Suprapubic skin (tissue), 4 donors: ENCODE measurements around the gene CHRD. TPM values are rescaled to one million over a fixed set of nuclear protein-coding genes. Genes with fewer than 3 reads are reported as not detected.
A peak's percentile ranks its signal among the peaks of the same experiment; 100 is the strongest.

ENCODE experiments used
- DNase-seq, 2 donors: peaks; one replicate each; pipeline ENCODE4 v3.0.0-alpha.2; 2019; ENCODE audit warnings: low spot score in 2 of 2
- H3K27ac ChIP-seq: fragments of 200-600 bp; sonication (generic); one replicate; pipeline ENCODE4 v1.5.1; 2019
- H3K27me3 ChIP-seq: fragments of 200-600 bp; sonication (generic); one replicate; pipeline ENCODE4 v1.5.1; 2019
- H3K36me3 ChIP-seq: fragments of 200-600 bp; sonication (generic); one replicate; pipeline ENCODE4 v1.5.1; 2019
- H3K4me1 ChIP-seq: fragments of 200-600 bp; sonication (generic); one replicate; pipeline ENCODE4 v1.5.1; 2019
- H3K4me3 ChIP-seq: fragments of 200-600 bp; sonication (generic); one replicate; pipeline ENCODE4 v1.5.1; 2019; ENCODE audit warnings: mild to moderate bottlenecking
- H3K9me3 ChIP-seq: fragments of 200-600 bp; sonication (generic); one replicate; pipeline ENCODE4 v1.5.1; 2019
- EP300 ChIP-seq: sonication (generic); formaldehyde crosslinking; IDR thresholded peaks from one replicate; pipeline ENCODE4 v1.6.1; 2017; ENCODE audit warnings: antibody characterized with exemption
- POLR2A ChIP-seq, 2 donors: fragments of 450-650 bp; IDR thresholded peaks; one replicate each; pipeline ENCODE4 v1.6.1; 2017; ENCODE audit warnings: antibody characterized with exemption in 2 of 2, mild to moderate bottlenecking in 2 of 2, moderate library complexity in 2 of 2
- POLR2AphosphoS5 ChIP-seq, 3 donors: sonication (generic); formaldehyde crosslinking; IDR thresholded peaks; one replicate each; pipeline ENCODE4 v1.6.1; 2017; ENCODE audit warnings: antibody characterized with exemption in 3 of 3
- WGBS: methylation state at CpG from one replicate; pipeline ENCODE4 v1.1.5; 2018; 5-methylcytosine and 5-hydroxymethylcytosine counted together
- total RNA-seq, 4 donors: library from RNA; depleted of rRNA; stranded (reverse); fragments of >200 nt; gene quantifications; one replicate each; pipeline ENCODE4 v1.1.0, GENCODE V29; 2016
- TF ChIP-seq, protein P1 (sequence below), 2 donors: fragments of 200-600 bp in 1 of 2; fragments of 450-650 bp in 1 of 2; sonication (generic) in 1 of 2; IDR thresholded peaks; one replicate each; pipeline ENCODE4 v1.5.1; 2016 to 2019; ENCODE audit warnings: antibody characterized with exemption in 2 of 2, mild to moderate bottlenecking in 1 of 2, moderate library complexity in 1 of 2

CHRD gene
- total RNA-seq, result 10 to 100 TPM in 1 of 4 donors, 1 to 10 TPM in 3; 1.1 to 10.1 (median 4.2) TPM

DNA sequence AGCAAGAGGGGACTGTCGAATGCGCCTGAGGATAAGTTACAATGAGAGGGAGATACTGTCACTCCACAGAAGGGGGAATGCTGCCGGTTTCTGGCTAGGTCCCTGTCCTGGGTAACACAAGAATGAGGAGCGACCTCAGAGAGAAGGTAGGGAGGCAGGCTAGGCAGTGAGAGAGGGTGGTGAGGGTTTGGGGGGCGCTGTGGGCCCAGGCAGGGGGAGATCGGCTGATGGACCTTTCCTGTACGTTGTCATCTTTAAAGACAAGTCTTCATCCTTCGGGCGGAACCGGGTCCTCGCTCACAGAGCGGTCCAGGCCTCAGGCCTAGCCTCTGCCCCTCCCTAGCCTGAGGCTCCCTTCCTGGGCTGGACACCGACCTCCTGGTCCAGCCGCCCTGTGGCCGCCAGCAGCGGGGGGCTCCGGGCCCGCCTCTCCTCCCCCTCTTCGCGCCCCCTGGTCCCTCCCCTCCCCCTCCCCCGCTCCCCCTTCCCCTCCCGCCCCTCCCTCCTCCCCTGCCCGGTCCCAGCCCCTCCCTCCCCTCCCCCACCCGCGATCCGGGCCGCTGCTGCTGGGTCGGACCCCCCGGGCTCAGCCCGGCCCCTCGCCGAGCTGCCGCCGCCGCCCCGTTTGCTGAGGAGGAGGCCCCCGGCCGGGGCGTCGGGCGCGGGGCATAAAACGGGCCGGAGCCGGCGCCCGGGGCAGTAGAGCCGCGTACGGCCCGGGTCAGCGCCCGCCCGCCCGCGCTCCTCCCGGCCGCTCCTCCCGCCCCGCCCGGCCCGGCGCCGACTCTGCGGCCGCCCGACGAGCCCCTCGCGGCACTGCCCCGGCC lies at the start of gene CHRD:
TSS of gene CHRD (plus strand) at position 697 of the 827 bp plus-strand sequence. CDS start 265 bp downstream, outside the sequence.
- TF ChIP-seq POLR2AphosphoS5 (IDR thresholded peaks at IDR 0.05), result no peak
- TF ChIP-seq EP300, result no peak
- no peak for TF ChIP-seq POLR2A (IDR thresholded peaks at IDR 0.05)
- TF ChIP-seq, protein P1, sequence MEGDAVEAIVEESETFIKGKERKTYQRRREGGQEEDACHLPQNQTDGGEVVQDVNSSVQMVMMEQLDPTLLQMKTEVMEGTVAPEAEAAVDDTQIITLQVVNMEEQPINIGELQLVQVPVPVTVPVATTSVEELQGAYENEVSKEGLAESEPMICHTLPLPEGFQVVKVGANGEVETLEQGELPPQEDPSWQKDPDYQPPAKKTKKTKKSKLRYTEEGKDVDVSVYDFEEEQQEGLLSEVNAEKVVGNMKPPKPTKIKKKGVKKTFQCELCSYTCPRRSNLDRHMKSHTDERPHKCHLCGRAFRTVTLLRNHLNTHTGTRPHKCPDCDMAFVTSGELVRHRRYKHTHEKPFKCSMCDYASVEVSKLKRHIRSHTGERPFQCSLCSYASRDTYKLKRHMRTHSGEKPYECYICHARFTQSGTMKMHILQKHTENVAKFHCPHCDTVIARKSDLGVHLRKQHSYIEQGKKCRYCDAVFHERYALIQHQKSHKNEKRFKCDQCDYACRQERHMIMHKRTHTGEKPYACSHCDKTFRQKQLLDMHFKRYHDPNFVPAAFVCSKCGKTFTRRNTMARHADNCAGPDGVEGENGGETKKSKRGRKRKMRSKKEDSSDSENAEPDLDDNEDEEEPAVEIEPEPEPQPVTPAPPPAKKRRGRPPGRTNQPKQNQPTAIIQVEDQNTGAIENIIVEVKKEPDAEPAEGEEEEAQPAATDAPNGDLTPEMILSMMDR (IDR thresholded peaks at IDR 0.05), result no peak
- no peaks in the 10 kb centered on the region for H3K9me3 ChIP-seq
- peaks cover 33% of the 10 kb centered on the region for H3K27me3 ChIP-seq
- WGBS, result 38% methylated on average over 15 of the region's 71 CpGs
- peak within 1 kb of the TSS; percentile 50 for H3K4me3 ChIP-seq
- no peaks in the 10 kb centered on the region for H3K36me3 ChIP-seq
- H3K27ac ChIP-seq, result peak within 1 kb of the TSS; percentile 77
- peaks cover 24% of the 10 kb centered on the region for H3K4me1 ChIP-seq
- peak; percentile 74 to 77 for DNase-seq

DNA sequence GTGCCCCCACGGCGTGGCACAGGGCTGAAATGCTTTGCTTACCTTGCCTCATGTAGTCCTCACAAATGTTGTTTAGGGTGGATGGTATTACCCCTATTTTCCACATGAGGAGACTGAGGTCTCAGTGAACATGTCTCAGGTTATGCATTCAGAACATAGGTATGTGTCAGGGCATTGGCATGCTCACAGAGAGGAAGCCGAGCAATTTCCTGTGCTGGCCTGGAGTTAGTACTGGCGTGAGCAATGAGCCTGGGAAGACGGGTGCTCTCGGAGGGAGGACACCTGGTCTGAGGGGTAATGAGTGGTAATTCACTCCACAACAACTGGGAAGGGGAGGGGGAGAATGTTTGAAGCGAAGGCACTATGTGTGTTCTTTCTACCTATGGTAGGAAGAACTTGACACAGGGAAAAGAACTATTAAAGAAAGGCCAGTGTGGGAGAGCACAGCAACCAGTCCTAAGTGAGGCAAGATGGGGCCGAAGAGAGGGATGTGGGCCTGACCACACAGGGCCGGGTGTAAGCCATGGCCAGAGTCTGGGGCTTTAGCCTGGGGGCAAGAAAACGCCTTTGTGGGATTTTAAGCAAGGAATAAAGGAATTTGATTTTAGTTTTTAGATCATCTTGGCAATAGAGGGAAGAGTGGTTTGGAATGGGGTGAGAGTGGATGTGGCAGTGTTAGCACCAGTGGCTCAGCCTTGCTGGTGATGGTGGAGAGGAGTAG lies 47.3 kb upstream of the CHRD start:
- peaks cover 75% of the 10 kb centered on the region for H3K36me3 ChIP-seq
- H3K4me1 ChIP-seq, result peaks cover 38% of the 10 kb centered on the region
- H3K27me3 ChIP-seq, result no peaks in the 10 kb centered on the region
- no peak overlapping the region for H3K4me3 ChIP-seq
- H3K27ac ChIP-seq, result peak overlapping the region; percentile 46
- WGBS, result 67% methylated on average over 10 of the region's 10 CpGs
- H3K9me3 ChIP-seq, result no peaks in the 10 kb centered on the region
- TF ChIP-seq POLR2AphosphoS5 (IDR thresholded peaks at IDR 0.05), result no peak
- no peak for TF ChIP-seq POLR2A (IDR thresholded peaks at IDR 0.05)
- TF ChIP-seq, protein P1 (IDR thresholded peaks at IDR 0.05), result no peak
- no peak for TF ChIP-seq EP300
- DNase-seq, result no peak

DNA sequence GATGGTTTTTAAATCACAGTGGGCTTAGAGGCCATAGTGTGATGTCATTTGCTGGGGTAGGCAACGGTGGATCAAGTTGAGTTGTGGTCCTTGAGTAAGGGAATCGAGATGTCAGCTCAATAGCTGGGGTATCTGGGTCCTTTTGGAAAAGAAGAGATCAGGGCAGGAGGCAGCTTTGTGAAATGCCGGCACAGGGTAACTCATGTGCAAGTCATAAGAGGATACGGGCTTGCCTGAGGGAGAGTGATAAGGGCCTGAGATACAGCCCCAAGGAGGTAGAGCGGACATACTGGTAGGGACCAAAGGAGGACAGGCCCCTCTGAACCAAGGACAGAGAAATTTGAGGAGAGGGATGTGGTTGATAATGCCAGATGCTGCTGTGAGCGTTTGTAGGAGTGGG lies 46.7 kb upstream of the CHRD start:
- 82% methylated on average over 6 of the region's 6 CpGs for WGBS
- Histone ChIP-seq H3K4me1 (peaks cover 44% of the 10 kb centered on the region), H3K27me3 (no peaks in the 10 kb centered on the region), H3K27ac (peak overlapping the region; percentile 46), H3K9me3 (no peaks in the 10 kb centered on the region), H3K4me3 (no peak overlapping the region), H3K36me3 (peaks cover 69% of the 10 kb centered on the region)
- DNase-seq, result no peak
- TF ChIP-seq POLR2AphosphoS5 (IDR thresholded peaks at IDR 0.05), result no peak
- no peak for TF ChIP-seq EP300
- TF ChIP-seq, protein P1 (IDR thresholded peaks at IDR 0.05), result no peak
- no peak for TF ChIP-seq POLR2A (IDR thresholded peaks at IDR 0.05)

DNA sequence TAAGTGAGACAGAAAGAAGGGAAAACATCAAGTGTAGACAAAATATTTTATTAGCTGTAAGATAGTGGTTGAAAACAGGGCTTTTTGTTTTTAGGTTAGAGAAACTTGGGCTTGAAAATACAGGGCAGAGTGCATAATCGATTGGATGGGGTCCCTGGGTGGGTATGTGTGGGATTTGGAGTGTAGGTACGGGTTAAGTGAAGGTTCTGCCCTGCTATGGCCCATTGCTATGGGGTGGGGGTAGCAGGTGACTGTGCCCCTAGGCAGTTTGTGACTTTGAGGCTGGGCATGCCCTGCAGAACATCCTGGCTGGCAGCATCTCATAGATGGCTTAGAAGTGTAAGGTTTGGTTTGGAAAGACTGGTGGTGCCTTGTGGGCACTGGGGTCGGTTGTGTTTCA lies 46.2 kb upstream of the CHRD start:
- TF ChIP-seq POLR2A (IDR thresholded peaks at IDR 0.05), result no peak
- TF ChIP-seq, protein P1 (IDR thresholded peaks at IDR 0.05), result no peak
- TF ChIP-seq POLR2AphosphoS5 (IDR thresholded peaks at IDR 0.05), result no peak
- TF ChIP-seq EP300, result no peak
- H3K4me1 ChIP-seq, result peaks cover 49% of the 10 kb centered on the region
- H3K9me3 ChIP-seq, result no peaks in the 10 kb centered on the region
- peak overlapping the region; percentile 46 for H3K27ac ChIP-seq
- no peaks in the 10 kb centered on the region for H3K27me3 ChIP-seq
- WGBS, result 82% methylated on average over 2 of the region's 3 CpGs
- DNase-seq, result no peak
- no peak overlapping the region for H3K4me3 ChIP-seq
- peaks cover 64% of the 10 kb centered on the region for H3K36me3 ChIP-seq
